BLaER1 treated with 17β-estradiol and CSF1 and Interleukin-3, amounts not matched to agents 10 nM and 100 nM (cell line): ENCODE measurements around the gene PCMT1.
"Not testable (repeated sequence)": the region's sequence is repeated elsewhere in the genome, so short reads cannot be mapped to it uniquely, and the experiment has no call there.

Experiments used
- H3K27ac ChIP-seq, 11 experiments: shearing (Covaris generic); formaldehyde crosslinking; 2 replicates each; pipeline ENCODE4 v1.8.1; 2022
- H3K27me3 ChIP-seq, 11 experiments: shearing (Covaris generic); formaldehyde crosslinking; 2 replicates each; pipeline ENCODE4 v1.8.1; 2022
- H3K36me3 ChIP-seq, 11 experiments: shearing (Covaris generic); formaldehyde crosslinking; 2 replicates each; pipeline ENCODE4 v1.8.1; 2022
- H3K4me1 ChIP-seq, 10 experiments: shearing (Covaris generic); formaldehyde crosslinking; 2 replicates each; pipeline ENCODE4 v1.8.1; 2022
- H3K4me2 ChIP-seq, 11 experiments: shearing (Covaris generic); formaldehyde crosslinking; 2 replicates each; pipeline ENCODE4 v1.8.1; 2022
- H3K4me3 ChIP-seq, 10 experiments: shearing (Covaris generic); formaldehyde crosslinking; 2 replicates each; pipeline ENCODE4 v1.8.1; 2022
- H3K9ac ChIP-seq, 11 experiments: shearing (Covaris generic); formaldehyde crosslinking; 2 replicates each; pipeline ENCODE4 v1.8.1; 2022
- H3K9me3 ChIP-seq, 11 experiments: shearing (Covaris generic); formaldehyde crosslinking; replicated peaks in 1 of 11; 2 replicates each; pipeline ENCODE4 v1.8.1; 2022
- H4K20me1 ChIP-seq, 11 experiments: shearing (Covaris generic); formaldehyde crosslinking; 2 replicates each; pipeline ENCODE4 v1.8.1; 2022
- Cebpa-rat ChIP-seq, 11 experiments: shearing (Covaris generic); IDR thresholded peaks; 2 replicates each; pipeline ENCODE4 v1.8.1; 2022

Gene PCMT1

GRCh38 chr6:149842331-149842730 is 92.8 kb downstream of the PCMT1 start:
- peaks cover 0 to 6% (median 0%) of the 10 kb centered on the region in 11 experiments; a peak in 3 of 22 replicates for H4K20me1 ChIP-seq
- H3K36me3 ChIP-seq: peaks cover 0 to 5% (median 0%) of the 10 kb centered on the region in 11 experiments; a peak in 3 of 22 replicates
- no peak overlapping the region for H3K4me3 ChIP-seq
- peaks cover 0 to 5% (median 0%) of the 10 kb centered on the region in 10 experiments; a peak in 7 of 20 replicates for H3K4me1 ChIP-seq
- H3K9me3 ChIP-seq: no peaks in the 10 kb centered on the region
- H3K27me3 ChIP-seq: no peaks in the 10 kb centered on the region
- H3K4me2 ChIP-seq: no peak overlapping the region
- TF ChIP-seq Cebpa-rat (IDR thresholded peaks at IDR 0.05): no peak
- no peak overlapping the region for H3K27ac ChIP-seq
- H3K9ac ChIP-seq: no peak overlapping the region

- Histone ChIP-seq H3K9me3 (no peaks in the 10 kb centered on the region), H3K4me3 (no peak overlapping the region), H3K9ac (no peak overlapping the region), H3K4me2 (no peak overlapping the region), H4K20me1 (peaks cover 0 to 6% (median 0%) of the 10 kb centered on the region in 11 experiments; a peak in 3 of 22 replicates), H3K27me3 (no peaks in the 10 kb centered on the region), H3K36me3 (peaks cover 0 to 5% (median 0%) of the 10 kb centered on the region in 11 experiments; a peak in 3 of 22 replicates), H3K27ac (no peak overlapping the region), H3K4me1 (peaks cover 0 to 13% (median 2%) of the 10 kb centered on the region in 10 experiments; a peak in 9 of 20 replicates)
- TF ChIP-seq Cebpa-rat (IDR thresholded peaks at IDR 0.05): no peak
These were observed 93.6 kb downstream of the PCMT1 start for GRCh38 chr6:149843051-149843633.

GRCh38 chr6:149844036-149844435 is 94.5 kb downstream of the PCMT1 start:
- H3K4me2 ChIP-seq, H3K9ac ChIP-seq, H3K9me3 ChIP-seq, H3K27ac ChIP-seq, H3K4me3 ChIP-seq, H3K27me3 ChIP-seq, H4K20me1 ChIP-seq, H3K36me3 ChIP-seq: not testable (repeated sequence)
- H3K4me1 ChIP-seq: peaks cover 0 to 18% (median 2%) of the 10 kb centered on the region in 10 experiments; a peak in 9 of 20 replicates

GRCh38 chr6:149844480-149844879 is 94.9 kb downstream of the PCMT1 start:
- Histone ChIP-seq H4K20me1 (peaks cover 0 to 6% (median 0%) of the 10 kb centered on the region in 11 experiments; a peak in 3 of 22 replicates), H3K4me3 (no peak overlapping the region), H3K36me3 (peaks cover 0 to 5% (median 0%) of the 10 kb centered on the region in 11 experiments; a peak in 3 of 22 replicates), H3K27ac (no peak overlapping the region), H3K4me2 (no peak overlapping the region), H3K9me3 (no peaks in the 10 kb centered on the region), H3K9ac (no peak overlapping the region), H3K27me3 (no peaks in the 10 kb centered on the region), H3K4me1 (peaks cover 0 to 18% (median 2%) of the 10 kb centered on the region in 10 experiments; a peak in 9 of 20 replicates)
- TF ChIP-seq Cebpa-rat (IDR thresholded peaks at IDR 0.05): no peak

- H3K4me3 ChIP-seq: no peak overlapping the region
- peaks cover 0 to 6% (median 0%) of the 10 kb centered on the region in 11 experiments; a peak in 3 of 22 replicates for H4K20me1 ChIP-seq
- TF ChIP-seq Cebpa-rat (IDR thresholded peaks at IDR 0.05): no peak
- no peak overlapping the region for H3K9ac ChIP-seq
- peaks cover 0 to 18% (median 2%) of the 10 kb centered on the region in 10 experiments; a peak in 9 of 20 replicates for H3K4me1 ChIP-seq
- H3K4me2 ChIP-seq: no peak overlapping the region
- no peak overlapping the region for H3K27ac ChIP-seq
- peaks cover 0 to 5% (median 0%) of the 10 kb centered on the region in 11 experiments; a peak in 3 of 22 replicates for H3K36me3 ChIP-seq
- no peaks in the 10 kb centered on the region for H3K9me3 ChIP-seq
- H3K27me3 ChIP-seq: no peaks in the 10 kb centered on the region
These were observed 96.0 kb downstream of the PCMT1 start for GRCh38 chr6:149845549-149845948.

GRCh38 chr6:149846321-149846720 is 96.8 kb downstream of the PCMT1 start:
- Histone ChIP-seq H3K27me3 (no peaks in the 10 kb centered on the region), H3K9ac (no peak overlapping the region), H3K9me3 (no peaks in the 10 kb centered on the region), H3K4me3 (no peak overlapping the region), H3K36me3 (peaks cover 0 to 11% (median 0%) of the 10 kb centered on the region in 11 experiments; a peak in 3 of 22 replicates), H3K4me2 (no peak overlapping the region), H3K27ac (no peak overlapping the region), H3K4me1 (peaks cover 0 to 21% (median 2%) of the 10 kb centered on the region in 10 experiments; a peak in 11 of 20 replicates), H4K20me1 (peaks cover 0 to 6% (median 0%) of the 10 kb centered on the region in 11 experiments; a peak in 3 of 22 replicates)
- TF ChIP-seq Cebpa-rat (IDR thresholded peaks at IDR 0.05): no peak

GRCh38 chr6:149847939-149848267 is 98.4 kb downstream of the PCMT1 start:
- no peak for TF ChIP-seq Cebpa-rat (IDR thresholded peaks at IDR 0.05)
- H3K9me3 ChIP-seq: no peaks in the 10 kb centered on the region
- H3K4me3 ChIP-seq: no peak overlapping the region
- H3K9ac ChIP-seq: no peak overlapping the region
- peaks cover 0 to 4% (median 0%) of the 10 kb centered on the region in 11 experiments; a peak in 3 of 22 replicates for H4K20me1 ChIP-seq
- H3K4me2 ChIP-seq: peak overlapping the region in 4 of 11 experiments; percentile 35 to 74 (median 62); a peak in 7 of 22 replicates
- no peaks in the 10 kb centered on the region for H3K27me3 ChIP-seq
- H3K4me1 ChIP-seq: peaks cover 13 to 37% (median 18%) of the 10 kb centered on the region in 10 experiments
- peaks cover 0 to 9% (median 0%) of the 10 kb centered on the region in 11 experiments; a peak in 1 of 22 replicates for H3K36me3 ChIP-seq
- peak overlapping the region in 3 of 11 experiments; percentile 21 to 47 (median 43); a peak in 3 of 22 replicates for H3K27ac ChIP-seq

GRCh38 chr6:149848343-149848742 is 98.8 kb downstream of the PCMT1 start:
- H3K36me3 ChIP-seq, H3K4me3 ChIP-seq, H3K9me3 ChIP-seq, H3K27me3 ChIP-seq, H3K9ac ChIP-seq, H4K20me1 ChIP-seq: not testable (repeated sequence)
- peaks cover 14 to 41% (median 20%) of the 10 kb centered on the region in 10 experiments for H3K4me1 ChIP-seq
- peak overlapping the region in 2 of 11 experiments; percentile 43 to 47; a peak in 2 of 22 replicates for H3K27ac ChIP-seq
- H3K4me2 ChIP-seq: peak overlapping the region in 4 of 11 experiments; percentile 35 to 74 (median 62); a peak in 5 of 22 replicates

GRCh38 chr6:149851461-149852110 is 102.0 kb downstream of the PCMT1 start:
- H3K27ac ChIP-seq: peak overlapping the region in 7 of 11 experiments; percentile 50 to 84 (median 62); a peak in 14 of 22 replicates
- 0 out of 22 replicates have a peak, but pooled peaks cover 0 to 9% (median 0%) of the 10 kb centered on the region in 11 experiments for H3K36me3 ChIP-seq
- H4K20me1 ChIP-seq: peaks cover 0 to under 1% (median 0%) of the 10 kb centered on the region in 11 experiments; a peak in 2 of 22 replicates
- H3K4me3 ChIP-seq: no peak overlapping the region
- no peak for TF ChIP-seq Cebpa-rat (IDR thresholded peaks at IDR 0.05)
- H3K27me3 ChIP-seq: peaks cover 0 to 3% (median 0%) of the 10 kb centered on the region in 11 experiments; a peak in 1 of 22 replicates
- peaks cover 14 to 65% (median 27%) of the 10 kb centered on the region in 10 experiments for H3K4me1 ChIP-seq
- H3K9ac ChIP-seq: peak overlapping the region in 1 of 11 experiments; percentile 53; a peak in 1 of 22 replicates
- H3K9me3 ChIP-seq: no peaks in the 10 kb centered on the region
- H3K4me2 ChIP-seq: peak overlapping the region; percentile 51 to 85 (median 66)
